DOHH2 (cell line): Measurements from ENCODE around the gene MKRN2OS.

Experiments
- H3F3A ChIP-seq: fragments of 200-600 bp; sonication (generic), shearing (Covaris generic); 2 replicates; pipeline ENCODE4 v1.6.0; 2016; ENCODE audit warnings: antibody characterized with exemption, mild to moderate bottlenecking; ENCODE audit not compliant: control insufficient read depth, insufficient read depth
- H3K27ac ChIP-seq: fragments of 200-600 bp; sonication (generic); 2 replicates; pipeline ENCODE4 v1.5.1; 2014; ENCODE audit warnings: low read depth, mild to moderate bottlenecking, low read length, moderate library complexity
- H3K27me3 ChIP-seq: fragments of 200-600 bp; sonication (generic); 2 replicates; pipeline ENCODE4 v1.6.1; 2014; ENCODE audit warnings: mild to moderate bottlenecking, low read length, mixed read lengths; ENCODE audit not compliant: control insufficient read depth
- H3K36me3 ChIP-seq: fragments of 200-600 bp; sonication (generic); 2 replicates; pipeline ENCODE4 v1.6.1; 2014; ENCODE audit warnings: mild to moderate bottlenecking, low read length, moderate library complexity, mixed read lengths; ENCODE audit not compliant: control insufficient read depth
- H3K4me1 ChIP-seq: fragments of 200-600 bp; sonication (generic); 2 replicates; pipeline ENCODE4 v1.6.1; 2014; ENCODE audit warnings: mild to moderate bottlenecking, low read length, mixed read lengths; ENCODE audit not compliant: control insufficient read depth
- H3K4me2 ChIP-seq: fragments of 200-600 bp; sonication (generic); 2 replicates; pipeline ENCODE4 v1.6.0; 2014; ENCODE audit warnings: mild to moderate bottlenecking, low read length, moderate library complexity
- H3K4me3 ChIP-seq: fragments of 200-600 bp; sonication (generic); 2 replicates; pipeline ENCODE4 v1.5.1; 2014; ENCODE audit warnings: mild to moderate bottlenecking, low read length, mixed read lengths
- H3K79me2 ChIP-seq: fragments of 200-600 bp; sonication (generic); 2 replicates; pipeline ENCODE4 v1.6.1; 2014; ENCODE audit warnings: mild to moderate bottlenecking, low read length, mixed read lengths; ENCODE audit not compliant: control insufficient read depth
- H3K9me2 ChIP-seq: fragments of 200-600 bp; sonication (generic); replicated peaks from 2 replicates; pipeline ENCODE4 v1.6.1; 2014; ENCODE audit warnings: mild to moderate bottlenecking, low read length, mixed read lengths; ENCODE audit not compliant: control insufficient read depth
- H3K9me3 ChIP-seq: fragments of 200-600 bp; sonication (generic); 2 replicates; pipeline ENCODE4 v1.6.1; 2014; ENCODE audit warnings: antibody characterized with exemption, low read length, mixed read lengths; ENCODE audit not compliant: control insufficient read depth, insufficient read depth
- H4K20me1 ChIP-seq: fragments of 200-600 bp; sonication (generic); 2 replicates; pipeline ENCODE4 v1.6.0; 2014; ENCODE audit warnings: low read depth, mild to moderate bottlenecking, antibody characterized with exemption, low read length, moderate library complexity; ENCODE audit not compliant: control insufficient read depth, insufficient read depth
- CTCF ChIP-seq: fragments of 200-600 bp; sonication (generic); IDR thresholded peaks from one replicate; pipeline ENCODE4 v1.5.1; 2014; ENCODE audit warnings: antibody characterized with exemption, mild to moderate bottlenecking, low read depth, low read length; ENCODE audit not compliant: poor library complexity, severe bottlenecking
- EZH2phosphoT487 ChIP-seq: fragments of 200-600 bp; sonication (generic); IDR thresholded peaks from 2 replicates; pipeline ENCODE4 v1.6.1; 2017; ENCODE audit warnings: borderline replicate concordance, mild to moderate bottlenecking, antibody characterized with exemption, low read length, moderate library complexity, mixed read lengths

Gene MKRN2OS

DNA sequence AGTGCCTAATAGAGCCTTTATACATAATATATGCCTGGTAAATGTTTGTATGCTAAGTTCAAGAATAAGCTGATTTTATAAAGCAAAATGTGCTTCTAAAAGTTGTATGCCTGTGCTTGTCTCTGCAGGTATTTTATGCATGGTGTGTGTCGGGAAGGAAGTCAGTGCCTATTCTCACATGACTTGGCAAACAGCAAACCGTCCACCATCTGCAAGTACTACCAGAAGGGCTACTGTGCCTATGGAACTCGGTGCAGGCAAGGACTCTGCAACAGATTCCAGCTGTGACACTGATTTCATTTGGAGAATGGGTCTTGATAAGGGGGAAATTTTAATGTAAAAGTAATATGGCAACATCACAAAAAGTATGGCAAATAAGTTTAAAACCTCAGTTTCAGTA lies 23.4 kb upstream of the MKRN2OS start:
- no peak overlapping the region for H3K4me3 ChIP-seq
- H3K9me3 ChIP-seq = no peaks in the 10 kb centered on the region
- H3K9me2 ChIP-seq = no peaks in the 10 kb centered on the region
- peaks cover 52% of the 10 kb centered on the region for H3K79me2 ChIP-seq
- H3K4me2 ChIP-seq = no peak overlapping the region
- peaks cover 39% of the 10 kb centered on the region for H3K36me3 ChIP-seq
- H3K4me1 ChIP-seq = no peaks in the 10 kb centered on the region
- H3F3A ChIP-seq = no peaks in the 10 kb centered on the region
- H4K20me1 ChIP-seq = no peaks in the 10 kb centered on the region
- no peaks in the 10 kb centered on the region for H3K27me3 ChIP-seq
- no peak overlapping the region for H3K27ac ChIP-seq
- TF ChIP-seq CTCF (no peak), EZH2phosphoT487 (no peak)

DNA sequence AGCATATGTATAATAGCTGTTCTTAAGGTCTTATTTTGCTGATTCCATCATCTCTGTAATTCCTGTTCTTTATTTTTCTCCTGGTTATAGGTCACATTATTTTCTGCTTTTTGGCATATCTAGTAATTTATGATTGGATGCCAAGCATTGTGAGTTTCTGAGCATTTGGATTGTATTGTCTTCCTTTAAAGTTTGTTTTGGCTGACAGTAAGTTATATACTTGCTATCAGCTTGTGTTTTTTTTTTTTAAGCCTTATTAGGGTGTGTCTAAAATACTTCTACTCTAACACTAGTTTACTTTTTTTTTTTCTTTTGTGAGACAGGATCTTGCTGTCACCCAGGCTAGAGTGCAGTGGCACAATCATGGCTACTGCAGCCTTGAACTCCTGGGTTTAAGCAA lies 21.7 kb upstream of the MKRN2OS start:
- Histone ChIP-seq H3K36me3 (peaks cover 27% of the 10 kb centered on the region), H3K4me2 (no peak overlapping the region), H3K4me1 (no peaks in the 10 kb centered on the region), H3K27ac (no peak overlapping the region), H3K9me2 (no peaks in the 10 kb centered on the region), H3K27me3 (no peaks in the 10 kb centered on the region), H3K9me3 (no peaks in the 10 kb centered on the region), H3F3A (no peaks in the 10 kb centered on the region), H3K4me3 (no peak overlapping the region), H3K79me2 (peaks cover 67% of the 10 kb centered on the region), H4K20me1 (no peaks in the 10 kb centered on the region)
- no peak for TF ChIP-seq EZH2phosphoT487
- TF ChIP-seq CTCF = no peak

- no peak overlapping the region for H3K4me2 ChIP-seq
- peaks cover 98% of the 10 kb centered on the region for H3K79me2 ChIP-seq
- peaks cover 35% of the 10 kb centered on the region for H3K4me1 ChIP-seq
- no peaks in the 10 kb centered on the region for H3F3A ChIP-seq
- H3K27ac ChIP-seq = no peak overlapping the region
- no peaks in the 10 kb centered on the region for H3K9me3 ChIP-seq
- H3K27me3 ChIP-seq = no peaks in the 10 kb centered on the region
- peaks cover 26% of the 10 kb centered on the region for H4K20me1 ChIP-seq
- no peak for TF ChIP-seq EZH2phosphoT487
- TF ChIP-seq CTCF = no peak
- no peaks in the 10 kb centered on the region for H3K36me3 ChIP-seq
- no peak overlapping the region for H3K4me3 ChIP-seq
- no peaks in the 10 kb centered on the region for H3K9me2 ChIP-seq
Measured at GRCh38 chr3:12562451-12562850, 17.2 kb upstream of the MKRN2OS start.

DNA sequence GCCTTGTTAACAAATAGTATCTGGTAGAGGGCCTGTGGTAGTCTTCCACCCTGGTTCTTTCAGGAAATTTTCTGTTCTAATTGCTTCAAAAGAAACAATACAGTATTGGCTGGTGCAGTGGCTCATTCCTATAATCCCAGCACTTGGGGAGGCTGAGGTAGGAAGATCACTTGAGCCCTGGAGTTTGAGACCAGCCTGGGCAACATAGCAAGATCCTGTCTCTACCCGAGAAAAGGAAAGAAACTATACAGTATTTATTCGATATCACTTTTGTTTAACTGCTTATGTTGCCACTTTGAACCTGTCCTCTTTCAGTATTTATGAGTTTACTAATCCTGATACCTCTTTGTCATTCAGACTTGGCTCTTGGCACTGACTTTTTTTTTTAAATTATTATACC lies 16.1 kb upstream of the MKRN2OS start:
- TF ChIP-seq CTCF = no peak
- no peak for TF ChIP-seq EZH2phosphoT487
- H3K79me2 ChIP-seq = peaks cover 93% of the 10 kb centered on the region
- H4K20me1 ChIP-seq = peaks cover 26% of the 10 kb centered on the region
- no peak overlapping the region for H3K4me2 ChIP-seq
- peaks cover 4% of the 10 kb centered on the region; the same call in 1 of the 2 replicates for H3K36me3 ChIP-seq
- H3K27ac ChIP-seq = no peak overlapping the region
- no peaks in the 10 kb centered on the region for H3F3A ChIP-seq
- no peaks in the 10 kb centered on the region for H3K9me2 ChIP-seq
- H3K27me3 ChIP-seq = no peaks in the 10 kb centered on the region
- no peak overlapping the region for H3K4me3 ChIP-seq
- H3K9me3 ChIP-seq = no peaks in the 10 kb centered on the region
- peaks cover 35% of the 10 kb centered on the region for H3K4me1 ChIP-seq
